ENCODE data around the gene LHPP.
A peak's percentile ranks its signal among the peaks of the same experiment; 100 is the strongest.

The LHPP gene

GRCh38 chr10:124649214-124649613 lies 187.6 kb downstream of the LHPP start:
- DNase-seq: no peak

- no peak for DNase-seq
Measured at GRCh38 chr10:124650263-124650662, 188.6 kb downstream of the LHPP start.

GRCh38 chr10:124650820-124651401 lies 189.3 kb downstream of the LHPP start:
- DNase-seq: peak; percentile 78

GRCh38 chr10:124651402-124651891 lies 189.8 kb downstream of the LHPP start:
- no peak for DNase-seq

GRCh38 chr10:124652200-124652599 lies 190.6 kb downstream of the LHPP start:
- DNase-seq: no peak

- DNase-seq: no peak
Measured at GRCh38 chr10:124652701-124653100, 191.1 kb downstream of the LHPP start.

- no peak for DNase-seq
Measured at GRCh38 chr10:124653311-124653710, 191.7 kb downstream of the LHPP start.

- DNase-seq: no peak
Measured at GRCh38 chr10:124653811-124654651, 192.4 kb downstream of the LHPP start.

GRCh38 chr10:124654686-124655085 lies 193.1 kb downstream of the LHPP start:
- no peak for DNase-seq

- DNase-seq: no peak
Measured at GRCh38 chr10:124655191-124656112, 193.8 kb downstream of the LHPP start.

GRCh38 chr10:124656113-124656490 lies 194.5 kb downstream of the LHPP start:
- no peak for DNase-seq

- DNase-seq: no peak
Measured at GRCh38 chr10:124656541-124656940, 194.9 kb downstream of the LHPP start.

GRCh38 chr10:124657806-124658205 lies 196.2 kb downstream of the LHPP start:
- no peak for DNase-seq

GRCh38 chr10:124658591-124659242 lies 197.1 kb downstream of the LHPP start:
- no peak for DNase-seq

- DNase-seq: no peak
Measured at GRCh38 chr10:124659380-124659779, 197.8 kb downstream of the LHPP start.

- no peak for DNase-seq
Measured at GRCh38 chr10:124660404-124661125, 198.9 kb downstream of the LHPP start.

GRCh38 chr10:124661660-124662180 lies 200.1 kb downstream of the LHPP start:
- DNase-seq: no peak

GRCh38 chr10:124663228-124663627 lies 201.6 kb downstream of the LHPP start:
- DNase-seq: no peak
